PFSK-1 (cell line): Measurements from ENCODE around the gene ZNF8.

Experiments
- FOXP2 ChIP-seq: optimal IDR thresholded peaks from 2 replicates; pipeline ENCODE3; 2011; ENCODE audit warnings: borderline replicate concordance, control low read depth, inconsistent platforms; ENCODE audit not compliant: insufficient read depth; ENCODE audit errors: extremely low read length, extremely low read depth
- POLR2AphosphoS5 ChIP-seq: IDR thresholded peaks from 2 replicates; pipeline ENCODE4 v1.6.1; 2012; ENCODE audit warnings: low read depth, mild to moderate bottlenecking, control low read depth, low read length, moderate library complexity
- SIN3A ChIP-seq: IDR thresholded peaks from 2 replicates; pipeline ENCODE4 v1.6.1; 2012; ENCODE audit warnings: mild to moderate bottlenecking, low read length, moderate library complexity, borderline replicate concordance; ENCODE audit not compliant: insufficient read depth
- TAF1 ChIP-seq: IDR thresholded peaks from 2 replicates; pipeline ENCODE4 v1.6.1; 2012; ENCODE audit warnings: low read length, control low read depth, borderline replicate concordance; ENCODE audit not compliant: insufficient read depth
- TF ChIP-seq, protein P1 (sequence below), 2 experiments: IDR thresholded peaks; 2 replicates each; pipeline versions ENCODE4 v1.6.1 to v1.8.0; 2011 to 2012; ENCODE audit warnings: low read depth in 2 of 2, low read length in 2 of 2, control low read depth in 1 of 2, inconsistent platforms in 1 of 2, mild to moderate bottlenecking in 1 of 2, moderate library complexity in 1 of 2; ENCODE audit not compliant: insufficient read depth in 1 of 2

Gene ZNF8

GRCh38 chr19:58338825-58339558 is 60.2 kb downstream of the ZNF8 start:
- no peak for TF ChIP-seq FOXP2
- TF ChIP-seq POLR2AphosphoS5 = no peak
- TF ChIP-seq TAF1 = no peak
- TF ChIP-seq SIN3A = no peak
- TF ChIP-seq, protein P1, sequence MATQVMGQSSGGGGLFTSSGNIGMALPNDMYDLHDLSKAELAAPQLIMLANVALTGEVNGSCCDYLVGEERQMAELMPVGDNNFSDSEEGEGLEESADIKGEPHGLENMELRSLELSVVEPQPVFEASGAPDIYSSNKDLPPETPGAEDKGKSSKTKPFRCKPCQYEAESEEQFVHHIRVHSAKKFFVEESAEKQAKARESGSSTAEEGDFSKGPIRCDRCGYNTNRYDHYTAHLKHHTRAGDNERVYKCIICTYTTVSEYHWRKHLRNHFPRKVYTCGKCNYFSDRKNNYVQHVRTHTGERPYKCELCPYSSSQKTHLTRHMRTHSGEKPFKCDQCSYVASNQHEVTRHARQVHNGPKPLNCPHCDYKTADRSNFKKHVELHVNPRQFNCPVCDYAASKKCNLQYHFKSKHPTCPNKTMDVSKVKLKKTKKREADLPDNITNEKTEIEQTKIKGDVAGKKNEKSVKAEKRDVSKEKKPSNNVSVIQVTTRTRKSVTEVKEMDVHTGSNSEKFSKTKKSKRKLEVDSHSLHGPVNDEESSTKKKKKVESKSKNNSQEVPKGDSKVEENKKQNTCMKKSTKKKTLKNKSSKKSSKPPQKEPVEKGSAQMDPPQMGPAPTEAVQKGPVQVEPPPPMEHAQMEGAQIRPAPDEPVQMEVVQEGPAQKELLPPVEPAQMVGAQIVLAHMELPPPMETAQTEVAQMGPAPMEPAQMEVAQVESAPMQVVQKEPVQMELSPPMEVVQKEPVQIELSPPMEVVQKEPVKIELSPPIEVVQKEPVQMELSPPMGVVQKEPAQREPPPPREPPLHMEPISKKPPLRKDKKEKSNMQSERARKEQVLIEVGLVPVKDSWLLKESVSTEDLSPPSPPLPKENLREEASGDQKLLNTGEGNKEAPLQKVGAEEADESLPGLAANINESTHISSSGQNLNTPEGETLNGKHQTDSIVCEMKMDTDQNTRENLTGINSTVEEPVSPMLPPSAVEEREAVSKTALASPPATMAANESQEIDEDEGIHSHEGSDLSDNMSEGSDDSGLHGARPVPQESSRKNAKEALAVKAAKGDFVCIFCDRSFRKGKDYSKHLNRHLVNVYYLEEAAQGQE (IDR thresholded peaks at IDR 0.05; ENCODE audit: insufficient read depth in 1 of 2, low read depth in 2 of 2, low read length in 2 of 2) = no peak

DNA sequence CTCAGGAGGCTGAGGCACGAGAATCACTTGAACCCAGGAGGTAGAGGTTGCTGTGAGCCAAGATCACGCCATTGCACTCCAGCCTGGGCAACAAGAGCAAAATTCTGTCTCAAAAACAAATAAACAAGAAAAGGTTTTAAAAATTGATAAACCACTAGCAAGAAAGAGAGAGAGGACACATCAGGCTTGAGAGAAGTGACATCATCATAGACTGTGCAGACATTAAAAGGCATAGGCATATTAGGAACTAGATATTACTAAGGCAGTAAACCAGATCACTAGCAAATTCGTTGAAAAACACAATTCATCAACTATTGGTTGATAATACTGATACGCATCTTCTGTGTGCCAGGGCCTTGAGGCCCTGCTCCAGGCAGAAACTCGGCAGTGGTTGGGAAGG is 66.8 kb downstream of the ZNF8 start:
- TF ChIP-seq TAF1 (no peak), POLR2AphosphoS5 (no peak), FOXP2 (no peak), SIN3A (no peak)
- TF ChIP-seq, protein P1 (IDR thresholded peaks at IDR 0.05; ENCODE audit: insufficient read depth in 1 of 2, low read depth in 2 of 2, low read length in 2 of 2) = no peak

- TF ChIP-seq SIN3A (0 out of 2 replicates have a peak, but pooled peaks have one; percentile 24), TAF1 (peak; percentile 47; the same call in 1 of the 2 replicates), FOXP2 (no peak), POLR2AphosphoS5 (peak; percentile 67)
- TF ChIP-seq, protein P1 (IDR thresholded peaks at IDR 0.05; ENCODE audit: insufficient read depth in 1 of 2, low read depth in 2 of 2, low read length in 2 of 2) = peak; percentile 15 to 18; a peak in 1 of 4 replicates
Measured at GRCh38 chr19:58346961-58347929, 68.5 kb downstream of the ZNF8 start.

- TF ChIP-seq POLR2AphosphoS5 (no peak), FOXP2 (no peak), SIN3A (no peak), TAF1 (no peak)
- TF ChIP-seq, protein P1 (IDR thresholded peaks at IDR 0.05; ENCODE audit: insufficient read depth in 1 of 2, low read depth in 2 of 2, low read length in 2 of 2) = no peak
Measured at GRCh38 chr19:58349590-58349989, 70.8 kb downstream of the ZNF8 start.
